Stimulated activated CD4-positive, alpha-beta T cell treated with anti-CD3 and anti-CD28 coated beads, TNF-alpha, amount 100 ng/mL, for 24 hours (primary cell): ENCODE results near the gene NBPF15.
"Not testable (repeated sequence)": the region's sequence is repeated elsewhere in the genome, so short reads cannot be mapped to it uniquely, and the experiment has no call there.

Experiments
- DNase-seq, 3 experiments: peaks; one replicate each; pipeline ENCODE4 v3.0.0-alpha.2; 2020; ENCODE audit warnings: low read depth in 3 of 3

Gene NBPF15

GRCh38 chr1:144461136-144461759 is at the start of gene NBPF15:
NBPF15 (minus strand) TSS chr1:144461669; CDS start chr1:144440003, 21,666 bp downstream.
- DNase-seq: peak; percentile 42 to 74 (median 46)

GRCh38 chr1:144496429-144496828 is 35.0 kb upstream of the NBPF15 start:
- not testable (repeated sequence) for DNase-seq

- DNase-seq: not testable (repeated sequence)
Measured at GRCh38 chr1:144494130-144494529, 32.7 kb upstream of the NBPF15 start.

GRCh38 chr1:144490394-144490793 is 28.9 kb upstream of the NBPF15 start:
- DNase-seq: peak in 1 of 3 experiments; percentile 5

GRCh38 chr1:144487002-144487401 is 25.5 kb upstream of the NBPF15 start:
- not testable (repeated sequence) for DNase-seq

GRCh38 chr1:144485048-144485993 is 23.9 kb upstream of the NBPF15 start:
- DNase-seq: not testable (repeated sequence)

- not testable (repeated sequence) for DNase-seq
Measured at GRCh38 chr1:144473897-144474296, 12.4 kb upstream of the NBPF15 start.

- not testable (repeated sequence) for DNase-seq
Measured at GRCh38 chr1:144471434-144471833, 10.0 kb upstream of the NBPF15 start.

- not testable (repeated sequence) for DNase-seq
Measured at GRCh38 chr1:144461778-144462177, 309 bp upstream of the NBPF15 start.

- peak in 1 of 3 experiments; percentile 24 for DNase-seq
Measured at GRCh38 chr1:144460686-144461085, 783 bp downstream of the NBPF15 start.

- not testable (repeated sequence) for DNase-seq
Measured at GRCh38 chr1:144442402-144442801, 19.1 kb downstream of the NBPF15 start.

- DNase-seq: not testable (repeated sequence)
Measured at GRCh38 chr1:144439737-144440136, 21.7 kb downstream of the NBPF15 start.

- peak; percentile 52 to 66 (median 53) for DNase-seq
Measured at GRCh38 chr1:144418891-144419694, 42.4 kb downstream of the NBPF15 start.

GRCh38 chr1:144413404-144414118 is 47.9 kb downstream of the NBPF15 start:
- not testable (repeated sequence) for DNase-seq

- peak; percentile 79 to 91 (median 83) for DNase-seq
Measured at GRCh38 chr1:144412491-144413403, 48.7 kb downstream of the NBPF15 start.

- peak; percentile 53 to 78 (median 54) for DNase-seq
Measured at GRCh38 chr1:144412068-144412471, 49.4 kb downstream of the NBPF15 start.

- not testable (repeated sequence) for DNase-seq
Measured at GRCh38 chr1:144402807-144403206, 58.7 kb downstream of the NBPF15 start.

- DNase-seq: not testable (repeated sequence)
Measured at GRCh38 chr1:144371651-144372050, 89.8 kb downstream of the NBPF15 start.
